ENCODE data around the gene BEST4.
"Not testable (repeated sequence)": the region's sequence is repeated elsewhere in the genome, so short reads cannot be mapped to it uniquely, and the experiment has no call there.

Gene BEST4

GRCh38 chr1:44799770-44800584 is 12.0 kb upstream of the BEST4 start, which contains the start of gene PLK3:
Gene PLK3, plus strand, starts transcription at chr1:44800377. Its CDS starts 87 bp downstream, at chr1:44800464.
- peak; percentile 99 for DNase-seq (ENCODE audit: low spot score)
- peak within 1 kb of the TSS; percentile 90 to 97 for H3K27ac ChIP-seq
- peak within 1 kb of the TSS; percentile 93 for H3K4me3 ChIP-seq
- peak; percentile 87 for TF ChIP-seq CTCF (IDR thresholded peaks at IDR 0.05)

GRCh38 chr1:44798481-44799365 is 10.8 kb upstream of the BEST4 start:
- no peak for TF ChIP-seq CTCF (IDR thresholded peaks at IDR 0.05)
- H3K4me3 ChIP-seq: no peak overlapping the region
- peak overlapping the region; percentile 36 to 90 for H3K27ac ChIP-seq
- no peak for DNase-seq (ENCODE audit: low spot score)

- H3K4me3 ChIP-seq; DNase-seq (ENCODE audit: low spot score): not testable (repeated sequence)
- peak overlapping the region in 1 of 2 donors; percentile 36 for H3K27ac ChIP-seq
These were observed 9.9 kb upstream of the BEST4 start for GRCh38 chr1:44797886-44798285.

- no peak overlapping the region for H3K27ac ChIP-seq
- no peak overlapping the region for H3K4me3 ChIP-seq
- DNase-seq (ENCODE audit: low spot score): no peak
- TF ChIP-seq CTCF (IDR thresholded peaks at IDR 0.05): no peak
These were observed 4.9 kb upstream of the BEST4 start for GRCh38 chr1:44792736-44793502.

GRCh38 chr1:44790968-44791801 is 3.2 kb upstream of the BEST4 start:
- Histone ChIP-seq H3K27ac (no peak overlapping the region), H3K4me3 (no peak overlapping the region)
- no peak for DNase-seq (ENCODE audit: low spot score)
- no peak for TF ChIP-seq CTCF (IDR thresholded peaks at IDR 0.05)

- Histone ChIP-seq H3K4me3 (no peak overlapping the region), H3K27ac (peak overlapping the region in 1 of 2 donors; percentile 7)
- TF ChIP-seq CTCF (IDR thresholded peaks at IDR 0.05): no peak
- DNase-seq (ENCODE audit: low spot score): no peak
These were observed 464 bp downstream of the BEST4 start for GRCh38 chr1:44787506-44787905.
